ENCODE measurements around the gene PROSER3. TPM values are rescaled to one million over a fixed set of nuclear protein-coding genes. Genes with fewer than 3 reads are reported as not detected.

Gene PROSER3
- total RNA-seq, 1 donor from 2014 or later = 13.8 TPM

- no peak overlapping the region for H3K27ac ChIP-seq
Observed at GRCh38 chr19:35733180-35734125, 24.5 kb upstream of the PROSER3 start.

GRCh38 chr19:35734273-35734672 is 23.7 kb upstream of the PROSER3 start:
- Histone ChIP-seq H3K36me3 (peaks cover 0 to 70% of the 10 kb centered on the region in 2 donors), H3K27me3 (no peaks in the 10 kb centered on the region), H3K4me3 (no peak overlapping the region), H3K4me1 (no peaks in the 10 kb centered on the region), H3K9me3 (no peaks in the 10 kb centered on the region), H3K27ac (no peak overlapping the region)
- no peak for TF ChIP-seq CTCF (IDR thresholded peaks at IDR 0.05)
- TF ChIP-seq POLR2A (IDR thresholded peaks at IDR 0.05) = no peak
- TF ChIP-seq POLR2AphosphoS5 (IDR thresholded peaks at IDR 0.05; ENCODE audit: insufficient read depth in 1 of 2, low read depth in 1 of 2) = no peak
- DNase-seq (ENCODE audit: extremely low spot score in 2 of 2) = no peak
- intact Hi-C loops (cut with DNase I) = no loop called here

More at GRCh38 chr19:35733180-35734125, 24.5 kb upstream of the PROSER3 start:
- no peak for DNase-seq (ENCODE audit: extremely low spot score in 2 of 2)
- intact Hi-C loops (cut with DNase I) = no loop called here
- Histone ChIP-seq H3K4me1 (no peaks in the 10 kb centered on the region), H3K9me3 (no peaks in the 10 kb centered on the region), H3K27me3 (no peaks in the 10 kb centered on the region), H3K36me3 (peaks cover 0 to 73% of the 10 kb centered on the region in 2 donors), H3K4me3 (no peak overlapping the region)
- no peak for TF ChIP-seq POLR2A (IDR thresholded peaks at IDR 0.05)
- TF ChIP-seq CTCF (IDR thresholded peaks at IDR 0.05) = no peak
- TF ChIP-seq POLR2AphosphoS5 (IDR thresholded peaks at IDR 0.05; ENCODE audit: insufficient read depth in 1 of 2, low read depth in 1 of 2) = no peak

- H3K27ac ChIP-seq = no peak overlapping the region
- H3K36me3 ChIP-seq = peaks cover 0 to 64% of the 10 kb centered on the region in 2 donors
- no peak for DNase-seq (ENCODE audit: extremely low spot score in 2 of 2)
- no peaks in the 10 kb centered on the region for H3K27me3 ChIP-seq
- no peak overlapping the region for H3K4me3 ChIP-seq
- H3K4me1 ChIP-seq = peaks cover 5% of the 10 kb centered on the region
- no peak for TF ChIP-seq CTCF (IDR thresholded peaks at IDR 0.05)
- no peak for TF ChIP-seq POLR2A (IDR thresholded peaks at IDR 0.05)
- TF ChIP-seq POLR2AphosphoS5 (IDR thresholded peaks at IDR 0.05; ENCODE audit: insufficient read depth in 1 of 2, low read depth in 1 of 2) = no peak
- no peaks in the 10 kb centered on the region for H3K9me3 ChIP-seq
- intact Hi-C loops (cut with DNase I) = no loop called here
Observed at GRCh38 chr19:35734889-35735288, 23.1 kb upstream of the PROSER3 start.

DNA sequence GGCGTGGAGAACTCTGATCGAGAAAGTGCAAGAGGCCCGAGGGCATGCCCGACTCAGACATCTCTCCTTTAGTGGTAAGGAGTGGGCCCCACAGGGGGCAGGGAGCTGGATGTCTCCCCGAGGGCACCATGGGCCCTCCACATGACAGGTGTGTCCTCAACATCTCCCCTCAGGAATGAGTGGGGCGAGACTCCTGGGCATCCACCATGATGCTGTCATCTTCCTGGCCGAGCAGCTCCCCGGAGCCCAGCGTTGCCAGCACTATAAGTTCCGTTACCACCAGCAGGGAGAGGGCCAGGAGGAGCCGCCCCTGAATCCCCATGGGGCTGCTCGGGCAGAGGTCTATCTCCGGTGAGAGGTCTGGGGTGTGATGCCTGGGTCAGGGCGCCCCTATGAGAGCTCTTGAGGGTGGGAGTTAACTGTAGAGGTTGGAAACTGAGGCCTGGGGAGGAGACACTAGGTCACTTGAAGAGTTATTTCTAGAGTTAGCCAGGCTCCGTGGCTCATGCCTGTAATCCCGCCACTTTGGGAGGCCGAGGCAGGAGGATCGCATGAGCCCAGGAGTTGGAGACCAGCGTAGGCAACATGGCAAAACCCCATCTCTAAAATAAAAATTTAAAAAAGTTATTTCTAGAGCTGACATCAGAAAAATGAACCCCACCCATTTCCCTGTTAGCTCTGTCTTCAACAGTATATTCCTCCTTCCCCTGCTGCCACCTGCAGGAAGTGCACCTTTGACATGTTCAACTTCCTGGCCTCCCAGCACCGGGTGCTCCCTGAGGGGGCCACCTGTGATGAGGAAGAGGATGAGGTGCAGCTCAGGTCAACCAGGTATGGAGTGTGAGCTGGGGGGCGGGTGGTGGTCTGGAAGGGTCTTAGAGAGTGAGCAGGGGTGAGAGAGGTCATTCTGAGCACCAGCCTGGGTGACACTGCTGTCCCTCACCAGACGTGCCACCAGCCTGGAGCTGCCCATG is 20.8 kb upstream of the PROSER3 start:
- Histone ChIP-seq H3K36me3 (peaks cover 0 to 41% of the 10 kb centered on the region in 2 donors), H3K27me3 (no peaks in the 10 kb centered on the region), H3K4me1 (peaks cover 17% of the 10 kb centered on the region), H3K9me3 (no peaks in the 10 kb centered on the region), H3K4me3 (no peak overlapping the region), H3K27ac (no peak overlapping the region)
- intact Hi-C loops (cut with DNase I) = no loop called here
- TF ChIP-seq POLR2A (IDR thresholded peaks at IDR 0.05) = no peak
- TF ChIP-seq POLR2AphosphoS5 (IDR thresholded peaks at IDR 0.05; ENCODE audit: insufficient read depth in 1 of 2, low read depth in 1 of 2) = no peak
- TF ChIP-seq CTCF (IDR thresholded peaks at IDR 0.05) = no peak
- DNase-seq (ENCODE audit: extremely low spot score in 2 of 2) = no peak
